HepG2 (cell line): ENCODE measurements around the gene RBM6. TPM values are rescaled to one million over a fixed set of nuclear protein-coding genes. Genes with fewer than 3 reads are reported as not detected.

Experiments
- EED ChIP-seq: sonication (generic); formaldehyde crosslinking; IDR thresholded peaks from 2 replicates; pipeline ENCODE4 v1.5.0; 2020; ENCODE audit warnings: mild to moderate bottlenecking, missing genetic modification reagents
- GATA4 ChIP-seq: sonication (generic); IDR thresholded peaks from 2 replicates; pipeline ENCODE4 v1.6.1; 2016; ENCODE audit warnings: antibody characterized with exemption, low read depth, borderline replicate concordance
- SAP130 ChIP-seq: IDR thresholded peaks from 2 replicates; pipeline ENCODE4 v1.6.1; 2016; ENCODE audit warnings: low read depth
- STAT5B ChIP-seq: sonication (generic); formaldehyde crosslinking; IDR thresholded peaks from 2 replicates; pipeline ENCODE4 v1.4.0; 2020; ENCODE audit warnings: missing genetic modification reagents
- XRCC5 ChIP-seq: fragments of 200-400 bp; formaldehyde crosslinking; optimal IDR thresholded peaks from 2 replicates; pipeline ENCODE3; 2017; ENCODE audit warnings: mild to moderate bottlenecking, low read length
- ZFP36L2 ChIP-seq: sonication (generic); formaldehyde crosslinking; IDR thresholded peaks from 2 replicates; pipeline ENCODE4 v1.4.0; 2020; ENCODE audit warnings: missing genetic modification reagents
- ZNF138 ChIP-seq: sonication (generic); formaldehyde crosslinking; IDR thresholded peaks from 2 replicates; pipeline ENCODE4 v1.5.0; 2020; ENCODE audit warnings: mild to moderate bottlenecking, low read depth, missing genetic modification reagents
- ZNF83 ChIP-seq: sonication (generic); formaldehyde crosslinking; IDR thresholded peaks from 2 replicates; pipeline ENCODE4 v1.4.0; 2020; ENCODE audit warnings: missing genetic modification reagents, mild to moderate bottlenecking, borderline replicate concordance
- polyA plus RNA-seq, 8 experiments: library from polyadenylated mRNA; depleted of rRNA in 3 of 8; stranded (reverse) in 7 of 8; unstranded in 1 of 8; fragments of >200 nt; fragmentation: Illumina TruSeq in 4 of 8; extraction: Trizol in 4 of 8; gene quantifications; 2 replicates each; pipeline versions ENCODE4 v1.2.1 to v1.2.3, GENCODE V29; 2011 to 2016; ENCODE audit warnings: low read depth in 4 of 8, missing spikeins in 1 of 8, mixed read lengths in 1 of 8; ENCODE audit not compliant: insufficient read depth in 1 of 8
- total RNA-seq, 5 experiments: library from RNA; depleted of rRNA; stranded (reverse); fragments of >200 nt; fragmentation: Illumina TruSeq; extraction: Trizol; gene quantifications; 2 replicates each; pipeline ENCODE4 v1.2.3, GENCODE V29; 2016; ENCODE audit warnings: low read depth in 1 of 5
- TF ChIP-seq, protein P1 (sequence below): sonication (generic); formaldehyde crosslinking; IDR thresholded peaks from 2 replicates; pipeline ENCODE4 v1.4.0; 2020; ENCODE audit warnings: mild to moderate bottlenecking, missing genetic modification reagents, borderline replicate concordance
- TF ChIP-seq, protein P2 (sequence below): sonication (generic); formaldehyde crosslinking; IDR thresholded peaks from 2 replicates; pipeline ENCODE4 v1.5.0; 2020; ENCODE audit warnings: missing genetic modification reagents
- TF ChIP-seq, protein P3 (sequence below): sonication (generic); formaldehyde crosslinking; IDR thresholded peaks from 2 replicates; pipeline ENCODE4 v1.4.0; 2020; ENCODE audit warnings: missing genetic modification reagents, mild to moderate bottlenecking, borderline replicate concordance
- TF ChIP-seq, protein P4 (sequence below): sonication (generic); formaldehyde crosslinking; IDR thresholded peaks from 2 replicates; pipeline ENCODE4 v1.9.0; 2021; ENCODE audit warnings: missing genetic modification reagents, borderline replicate concordance
- TF ChIP-seq, protein P5 (sequence below): sonication (generic); formaldehyde crosslinking; IDR thresholded peaks from 2 replicates; pipeline ENCODE4 v1.4.0; 2020; ENCODE audit warnings: missing genetic modification reagents, borderline replicate concordance

Gene RBM6
- total and polyA plus RNA-seq, 2 of the 13 experiments (the other 11 are each of a cell fraction or from before 2014, with no cell fraction given), result 72.7 to 86.1 TPM

DNA sequence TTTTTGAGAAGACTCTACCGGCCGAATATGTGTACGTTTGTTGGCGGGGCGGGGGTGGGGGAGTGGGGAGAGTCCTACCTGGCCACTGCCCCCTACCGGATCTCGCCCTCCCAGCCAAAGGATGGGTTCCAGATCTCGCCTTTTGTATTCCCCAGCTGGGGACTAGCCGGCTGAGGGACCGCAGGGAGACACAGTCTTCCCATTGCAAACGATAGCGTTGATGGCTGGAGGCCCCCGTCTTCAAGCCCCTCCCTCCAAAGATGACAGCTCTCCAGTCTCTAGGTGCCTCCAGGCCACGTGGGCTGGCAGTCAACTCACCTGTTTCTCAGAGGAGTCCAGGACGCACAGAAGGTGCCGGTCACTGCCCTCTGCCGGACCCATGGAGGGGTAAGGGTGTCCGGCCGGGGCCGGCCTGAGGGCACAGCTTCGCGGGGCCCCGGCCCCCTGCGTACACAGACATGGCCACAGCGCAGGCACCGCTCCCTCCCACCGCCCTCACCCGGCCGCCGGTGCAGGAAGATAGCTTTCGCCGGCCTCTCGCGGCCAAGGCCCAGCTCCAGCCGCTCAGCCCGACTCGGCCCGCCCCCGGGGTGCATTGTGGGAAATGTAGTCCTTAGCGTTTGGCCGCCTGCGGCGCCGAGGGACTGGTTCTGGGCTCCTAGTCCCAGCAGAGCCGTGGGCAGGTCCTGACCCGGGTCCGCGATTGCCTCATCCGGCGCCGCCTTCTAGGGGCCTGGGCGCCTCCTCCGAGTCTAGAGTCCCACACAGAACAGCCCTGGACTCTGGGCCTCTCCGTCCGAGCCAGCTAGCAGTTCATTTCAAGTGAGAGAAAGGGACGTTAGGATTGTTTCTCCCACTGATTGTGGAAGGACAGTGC, 10.4 kb upstream of the RBM6 start, which contains the start of gene MON1A (continued):
- TF ChIP-seq ZNF83, result peak; percentile 36; the same call in 1 of the 2 replicates
- TF ChIP-seq, protein P1, sequence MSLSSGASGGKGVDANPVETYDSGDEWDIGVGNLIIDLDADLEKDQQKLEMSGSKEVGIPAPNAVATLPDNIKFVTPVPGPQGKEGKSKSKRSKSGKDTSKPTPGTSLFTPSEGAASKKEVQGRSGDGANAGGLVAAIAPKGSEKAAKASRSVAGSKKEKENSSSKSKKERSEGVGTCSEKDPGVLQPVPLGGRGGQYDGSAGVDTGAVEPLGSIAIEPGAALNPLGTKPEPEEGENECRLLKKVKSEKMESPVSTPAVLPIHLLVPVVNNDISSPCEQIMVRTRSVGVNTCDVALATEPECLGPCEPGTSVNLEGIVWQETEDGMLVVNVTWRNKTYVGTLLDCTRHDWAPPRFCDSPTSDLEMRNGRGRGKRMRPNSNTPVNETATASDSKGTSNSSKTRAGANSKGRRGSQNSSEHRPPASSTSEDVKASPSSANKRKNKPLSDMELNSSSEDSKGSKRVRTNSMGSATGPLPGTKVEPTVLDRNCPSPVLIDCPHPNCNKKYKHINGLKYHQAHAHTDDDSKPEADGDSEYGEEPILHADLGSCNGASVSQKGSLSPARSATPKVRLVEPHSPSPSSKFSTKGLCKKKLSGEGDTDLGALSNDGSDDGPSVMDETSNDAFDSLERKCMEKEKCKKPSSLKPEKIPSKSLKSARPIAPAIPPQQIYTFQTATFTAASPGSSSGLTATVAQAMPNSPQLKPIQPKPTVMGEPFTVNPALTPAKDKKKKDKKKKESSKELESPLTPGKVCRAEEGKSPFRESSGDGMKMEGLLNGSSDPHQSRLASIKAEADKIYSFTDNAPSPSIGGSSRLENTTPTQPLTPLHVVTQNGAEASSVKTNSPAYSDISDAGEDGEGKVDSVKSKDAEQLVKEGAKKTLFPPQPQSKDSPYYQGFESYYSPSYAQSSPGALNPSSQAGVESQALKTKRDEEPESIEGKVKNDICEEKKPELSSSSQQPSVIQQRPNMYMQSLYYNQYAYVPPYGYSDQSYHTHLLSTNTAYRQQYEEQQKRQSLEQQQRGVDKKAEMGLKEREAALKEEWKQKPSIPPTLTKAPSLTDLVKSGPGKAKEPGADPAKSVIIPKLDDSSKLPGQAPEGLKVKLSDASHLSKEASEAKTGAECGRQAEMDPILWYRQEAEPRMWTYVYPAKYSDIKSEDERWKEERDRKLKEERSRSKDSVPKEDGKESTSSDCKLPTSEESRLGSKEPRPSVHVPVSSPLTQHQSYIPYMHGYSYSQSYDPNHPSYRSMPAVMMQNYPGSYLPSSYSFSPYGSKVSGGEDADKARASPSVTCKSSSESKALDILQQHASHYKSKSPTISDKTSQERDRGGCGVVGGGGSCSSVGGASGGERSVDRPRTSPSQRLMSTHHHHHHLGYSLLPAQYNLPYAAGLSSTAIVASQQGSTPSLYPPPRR (CRISPR knock-in tag), result no peak; the same call in 1 of the 2 replicates
- TF ChIP-seq ZNF138 (CRISPR knock-in tag), result no peak; the same call in 1 of the 2 replicates
- 0 out of 2 replicates have a peak, but pooled peaks have one; percentile 31 for TF ChIP-seq EED (CRISPR knock-in tag)
- TF ChIP-seq GATA4, result 0 out of 2 replicates have a peak, but pooled peaks have one; percentile 27
- TF ChIP-seq XRCC5, result peak; percentile 78
- TF ChIP-seq, protein P2, sequence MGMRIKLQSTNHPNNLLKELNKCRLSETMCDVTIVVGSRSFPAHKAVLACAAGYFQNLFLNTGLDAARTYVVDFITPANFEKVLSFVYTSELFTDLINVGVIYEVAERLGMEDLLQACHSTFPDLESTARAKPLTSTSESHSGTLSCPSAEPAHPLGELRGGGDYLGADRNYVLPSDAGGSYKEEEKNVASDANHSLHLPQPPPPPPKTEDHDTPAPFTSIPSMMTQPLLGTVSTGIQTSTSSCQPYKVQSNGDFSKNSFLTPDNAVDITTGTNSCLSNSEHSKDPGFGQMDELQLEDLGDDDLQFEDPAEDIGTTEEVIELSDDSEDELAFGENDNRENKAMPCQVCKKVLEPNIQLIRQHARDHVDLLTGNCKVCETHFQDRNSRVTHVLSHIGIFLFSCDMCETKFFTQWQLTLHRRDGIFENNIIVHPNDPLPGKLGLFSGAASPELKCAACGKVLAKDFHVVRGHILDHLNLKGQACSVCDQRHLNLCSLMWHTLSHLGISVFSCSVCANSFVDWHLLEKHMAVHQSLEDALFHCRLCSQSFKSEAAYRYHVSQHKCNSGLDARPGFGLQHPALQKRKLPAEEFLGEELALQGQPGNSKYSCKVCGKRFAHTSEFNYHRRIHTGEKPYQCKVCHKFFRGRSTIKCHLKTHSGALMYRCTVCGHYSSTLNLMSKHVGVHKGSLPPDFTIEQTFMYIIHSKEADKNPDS (CRISPR knock-in tag), result no peak
- no peak for TF ChIP-seq ZFP36L2 (CRISPR knock-in tag)
- TF ChIP-seq STAT5B, result no peak
- TF ChIP-seq SAP130 (CRISPR knock-in tag), result peak; percentile 97
- TF ChIP-seq, protein P3, sequence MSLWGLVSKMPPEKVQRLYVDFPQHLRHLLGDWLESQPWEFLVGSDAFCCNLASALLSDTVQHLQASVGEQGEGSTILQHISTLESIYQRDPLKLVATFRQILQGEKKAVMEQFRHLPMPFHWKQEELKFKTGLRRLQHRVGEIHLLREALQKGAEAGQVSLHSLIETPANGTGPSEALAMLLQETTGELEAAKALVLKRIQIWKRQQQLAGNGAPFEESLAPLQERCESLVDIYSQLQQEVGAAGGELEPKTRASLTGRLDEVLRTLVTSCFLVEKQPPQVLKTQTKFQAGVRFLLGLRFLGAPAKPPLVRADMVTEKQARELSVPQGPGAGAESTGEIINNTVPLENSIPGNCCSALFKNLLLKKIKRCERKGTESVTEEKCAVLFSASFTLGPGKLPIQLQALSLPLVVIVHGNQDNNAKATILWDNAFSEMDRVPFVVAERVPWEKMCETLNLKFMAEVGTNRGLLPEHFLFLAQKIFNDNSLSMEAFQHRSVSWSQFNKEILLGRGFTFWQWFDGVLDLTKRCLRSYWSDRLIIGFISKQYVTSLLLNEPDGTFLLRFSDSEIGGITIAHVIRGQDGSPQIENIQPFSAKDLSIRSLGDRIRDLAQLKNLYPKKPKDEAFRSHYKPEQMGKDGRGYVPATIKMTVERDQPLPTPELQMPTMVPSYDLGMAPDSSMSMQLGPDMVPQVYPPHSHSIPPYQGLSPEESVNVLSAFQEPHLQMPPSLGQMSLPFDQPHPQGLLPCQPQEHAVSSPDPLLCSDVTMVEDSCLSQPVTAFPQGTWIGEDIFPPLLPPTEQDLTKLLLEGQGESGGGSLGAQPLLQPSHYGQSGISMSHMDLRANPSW, result no peak
- TF ChIP-seq, protein P4, sequence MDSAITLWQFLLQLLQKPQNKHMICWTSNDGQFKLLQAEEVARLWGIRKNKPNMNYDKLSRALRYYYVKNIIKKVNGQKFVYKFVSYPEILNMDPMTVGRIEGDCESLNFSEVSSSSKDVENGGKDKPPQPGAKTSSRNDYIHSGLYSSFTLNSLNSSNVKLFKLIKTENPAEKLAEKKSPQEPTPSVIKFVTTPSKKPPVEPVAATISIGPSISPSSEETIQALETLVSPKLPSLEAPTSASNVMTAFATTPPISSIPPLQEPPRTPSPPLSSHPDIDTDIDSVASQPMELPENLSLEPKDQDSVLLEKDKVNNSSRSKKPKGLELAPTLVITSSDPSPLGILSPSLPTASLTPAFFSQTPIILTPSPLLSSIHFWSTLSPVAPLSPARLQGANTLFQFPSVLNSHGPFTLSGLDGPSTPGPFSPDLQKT (CRISPR knock-in tag), result no peak
- TF ChIP-seq, protein P5, sequence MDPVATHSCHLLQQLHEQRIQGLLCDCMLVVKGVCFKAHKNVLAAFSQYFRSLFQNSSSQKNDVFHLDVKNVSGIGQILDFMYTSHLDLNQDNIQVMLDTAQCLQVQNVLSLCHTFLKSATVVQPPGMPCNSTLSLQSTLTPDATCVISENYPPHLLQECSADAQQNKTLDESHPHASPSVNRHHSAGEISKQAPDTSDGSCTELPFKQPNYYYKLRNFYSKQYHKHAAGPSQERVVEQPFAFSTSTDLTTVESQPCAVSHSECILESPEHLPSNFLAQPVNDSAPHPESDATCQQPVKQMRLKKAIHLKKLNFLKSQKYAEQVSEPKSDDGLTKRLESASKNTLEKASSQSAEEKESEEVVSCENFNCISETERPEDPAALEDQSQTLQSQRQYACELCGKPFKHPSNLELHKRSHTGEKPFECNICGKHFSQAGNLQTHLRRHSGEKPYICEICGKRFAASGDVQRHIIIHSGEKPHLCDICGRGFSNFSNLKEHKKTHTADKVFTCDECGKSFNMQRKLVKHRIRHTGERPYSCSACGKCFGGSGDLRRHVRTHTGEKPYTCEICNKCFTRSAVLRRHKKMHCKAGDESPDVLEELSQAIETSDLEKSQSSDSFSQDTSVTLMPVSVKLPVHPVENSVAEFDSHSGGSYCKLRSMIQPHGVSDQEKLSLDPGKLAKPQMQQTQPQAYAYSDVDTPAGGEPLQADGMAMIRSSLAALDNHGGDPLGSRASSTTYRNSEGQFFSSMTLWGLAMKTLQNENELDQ (CRISPR knock-in tag), result no peak
